Amniotic stem cell (primary cell): ENCODE measurements around the gene PLD6.
"Not testable (repeated sequence)": the region's sequence is repeated elsewhere in the genome, so short reads cannot be mapped to it uniquely, and the experiment has no call there.

ENCODE experiments used
- DNase-seq: peaks from one replicate; lab custom pipeline; 2025; lab: John Stamatoyannopoulos, UW

PLD6 gene

GRCh38 chr17:17198281-17198680 is 7.9 kb downstream of the PLD6 start:
- DNase-seq = no peak

- no peak for DNase-seq
These were observed 9.4 kb downstream of the PLD6 start for GRCh38 chr17:17196776-17197175.

GRCh38 chr17:17195466-17195865 is 10.7 kb downstream of the PLD6 start:
- DNase-seq = not testable (repeated sequence)

GRCh38 chr17:17191961-17192381 is 14.2 kb downstream of the PLD6 start:
- DNase-seq = no peak

GRCh38 chr17:17191346-17191792 is 14.8 kb downstream of the PLD6 start:
- peak; percentile 76 for DNase-seq

GRCh38 chr17:17190188-17190587 is 15.9 kb downstream of the PLD6 start:
- DNase-seq = no peak

- DNase-seq = no peak
These were observed 16.6 kb downstream of the PLD6 start for GRCh38 chr17:17189559-17189958.

- DNase-seq = no peak
These were observed 17.5 kb downstream of the PLD6 start for GRCh38 chr17:17188586-17188985.

GRCh38 chr17:17186551-17187505 is 19.3 kb downstream of the PLD6 start:
- DNase-seq = no peak

GRCh38 chr17:17186051-17186450 is 20.1 kb downstream of the PLD6 start:
- no peak for DNase-seq

GRCh38 chr17:17184985-17185757 is 21.0 kb downstream of the PLD6 start:
- DNase-seq = not testable (repeated sequence)

- no peak for DNase-seq
These were observed 22.4 kb downstream of the PLD6 start for GRCh38 chr17:17183744-17184143.

- DNase-seq = no peak
These were observed 23.5 kb downstream of the PLD6 start for GRCh38 chr17:17182598-17183136.

- DNase-seq = no peak
These were observed 24.2 kb downstream of the PLD6 start for GRCh38 chr17:17181666-17182597.

- no peak for DNase-seq
These were observed 25.2 kb downstream of the PLD6 start for GRCh38 chr17:17180741-17181525.

- DNase-seq = no peak
These were observed 26.0 kb downstream of the PLD6 start for GRCh38 chr17:17180141-17180603.

- no peak for DNase-seq
These were observed 26.7 kb downstream of the PLD6 start for GRCh38 chr17:17179371-17179827.

- DNase-seq = no peak
These were observed 29.0 kb downstream of the PLD6 start for GRCh38 chr17:17177176-17177575.

- DNase-seq = no peak
These were observed 29.8 kb downstream of the PLD6 start for GRCh38 chr17:17176341-17176740.

- DNase-seq = no peak
These were observed 30.2 kb downstream of the PLD6 start for GRCh38 chr17:17175917-17176316.
